ENCODE data around the gene ENOX2.

DNA sequence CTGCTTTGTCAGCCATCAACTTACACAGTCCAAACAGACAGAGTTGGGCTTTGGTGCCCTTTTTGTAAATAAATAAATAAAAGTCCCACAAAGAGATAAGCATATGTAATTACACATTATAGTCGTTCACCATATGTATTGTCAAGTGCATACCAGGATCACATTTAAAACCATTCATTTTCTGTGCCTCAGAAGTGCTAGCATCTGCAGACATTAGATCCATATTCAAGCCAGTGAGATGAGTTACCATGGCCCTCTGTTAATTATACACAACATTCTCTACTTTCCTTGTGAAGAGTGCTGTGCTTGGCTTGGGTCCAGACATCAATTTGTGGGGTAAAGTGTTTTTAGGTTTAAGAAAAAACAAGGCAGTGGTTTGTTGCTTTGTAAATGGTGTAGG lies 76.8 kb downstream of the ENOX2 start:
- TF ChIP-seq CTCF (IDR thresholded peaks at IDR 0.05; ENCODE audit: low read depth, low read length, poor library complexity, severe bottlenecking) = no peak
- no peak for TF ChIP-seq EZH2phosphoT487 (IDR thresholded peaks at IDR 0.05; ENCODE audit: borderline replicate concordance, low read length)
